SK-N-MC (cell line): ENCODE data around the gene SH3PXD2B.

ENCODE experiments used
- EZH2 ChIP-seq: fragments of 200-600 bp; sonication (generic); IDR thresholded peaks from one replicate; pipeline ENCODE4 v1.6.1; 2017; ENCODE audit warnings: antibody characterized with exemption
- FOXP2 ChIP-seq: optimal IDR thresholded peaks from 2 replicates; pipeline ENCODE3; 2011; ENCODE audit warnings: mild to moderate bottlenecking, moderate library complexity; ENCODE audit not compliant: insufficient read depth; ENCODE audit errors: extremely low read length, control extremely low read depth

GRCh38 chr5:172493461-172493860 is 39.1 kb upstream of the SH3PXD2B start:
- TF ChIP-seq EZH2: no peak
- no peak for TF ChIP-seq FOXP2
